Adipocyte (in vitro differentiated cells): ENCODE measurements around the gene TMCO4.
"Not testable (repeated sequence)": the region's sequence is repeated elsewhere in the genome, so short reads cannot be mapped to it uniquely, and the experiment has no call there.

Source experiments
- DNase-seq: peaks from one replicate; pipeline ENCODE4 v3.0.0-alpha.2; 2015; ENCODE audit warnings: low read depth
- H3K27me3 ChIP-seq: replicated peaks from 2 replicates; pipeline ENCODE4 v1.7.0; 2013; ENCODE audit warnings: mild to moderate bottlenecking, low read length, moderate library complexity; ENCODE audit not compliant: control insufficient read depth, insufficient read depth
- H3K36me3 ChIP-seq: 2 replicates; pipeline ENCODE4 v1.7.0; 2013; ENCODE audit warnings: low read length, mild to moderate bottlenecking, moderate library complexity; ENCODE audit not compliant: control insufficient read depth, insufficient read depth, severe bottlenecking
- H3K4me1 ChIP-seq: 2 replicates; pipeline ENCODE4 v1.7.0; 2013; ENCODE audit warnings: mild to moderate bottlenecking, low read length, moderate library complexity; ENCODE audit not compliant: control insufficient read depth, insufficient read depth
- H3K4me3 ChIP-seq: 2 replicates; pipeline ENCODE4 v1.7.0; 2013; ENCODE audit warnings: mild to moderate bottlenecking, low read length, moderate library complexity
- H3K9ac ChIP-seq: 2 replicates; pipeline ENCODE4 v1.7.0; 2013; ENCODE audit warnings: mild to moderate bottlenecking, low read length, moderate library complexity
- H3K9me3 ChIP-seq: 2 replicates; pipeline ENCODE4 v1.7.0; 2013; ENCODE audit warnings: mild to moderate bottlenecking, low read length, moderate library complexity; ENCODE audit not compliant: control insufficient read depth

The TMCO4 gene

DNA sequence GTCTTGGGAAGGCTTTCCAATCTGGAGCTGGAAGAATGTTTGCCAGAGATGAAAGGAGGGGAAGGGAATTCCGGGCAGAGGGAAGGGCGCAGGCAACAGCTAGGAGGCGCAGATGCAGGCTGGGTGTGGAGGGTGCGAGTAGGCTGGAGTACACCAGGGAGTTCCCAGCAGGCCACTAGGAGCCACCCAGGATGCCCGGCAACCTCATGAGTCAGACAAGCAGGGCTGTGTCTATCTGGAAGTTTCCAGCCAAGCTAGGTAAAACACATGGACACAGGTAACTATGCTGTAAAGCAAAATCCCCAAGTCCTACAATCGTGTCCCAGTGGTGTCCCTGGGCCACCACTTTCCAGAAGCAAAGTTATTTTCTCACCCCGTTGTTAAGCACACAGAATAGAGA is 156.6 kb downstream of the TMCO4 start:
- no peaks in the 10 kb centered on the region for H3K9me3 ChIP-seq
- H3K27me3 ChIP-seq: no peaks in the 10 kb centered on the region
- H3K36me3 ChIP-seq: no peaks in the 10 kb centered on the region
- peak overlapping the region; percentile 83 for H3K4me3 ChIP-seq
- DNase-seq: peak; percentile 27
- H3K4me1 ChIP-seq: peaks cover 28% of the 10 kb centered on the region
- H3K9ac ChIP-seq: peak overlapping the region; percentile 88

DNA sequence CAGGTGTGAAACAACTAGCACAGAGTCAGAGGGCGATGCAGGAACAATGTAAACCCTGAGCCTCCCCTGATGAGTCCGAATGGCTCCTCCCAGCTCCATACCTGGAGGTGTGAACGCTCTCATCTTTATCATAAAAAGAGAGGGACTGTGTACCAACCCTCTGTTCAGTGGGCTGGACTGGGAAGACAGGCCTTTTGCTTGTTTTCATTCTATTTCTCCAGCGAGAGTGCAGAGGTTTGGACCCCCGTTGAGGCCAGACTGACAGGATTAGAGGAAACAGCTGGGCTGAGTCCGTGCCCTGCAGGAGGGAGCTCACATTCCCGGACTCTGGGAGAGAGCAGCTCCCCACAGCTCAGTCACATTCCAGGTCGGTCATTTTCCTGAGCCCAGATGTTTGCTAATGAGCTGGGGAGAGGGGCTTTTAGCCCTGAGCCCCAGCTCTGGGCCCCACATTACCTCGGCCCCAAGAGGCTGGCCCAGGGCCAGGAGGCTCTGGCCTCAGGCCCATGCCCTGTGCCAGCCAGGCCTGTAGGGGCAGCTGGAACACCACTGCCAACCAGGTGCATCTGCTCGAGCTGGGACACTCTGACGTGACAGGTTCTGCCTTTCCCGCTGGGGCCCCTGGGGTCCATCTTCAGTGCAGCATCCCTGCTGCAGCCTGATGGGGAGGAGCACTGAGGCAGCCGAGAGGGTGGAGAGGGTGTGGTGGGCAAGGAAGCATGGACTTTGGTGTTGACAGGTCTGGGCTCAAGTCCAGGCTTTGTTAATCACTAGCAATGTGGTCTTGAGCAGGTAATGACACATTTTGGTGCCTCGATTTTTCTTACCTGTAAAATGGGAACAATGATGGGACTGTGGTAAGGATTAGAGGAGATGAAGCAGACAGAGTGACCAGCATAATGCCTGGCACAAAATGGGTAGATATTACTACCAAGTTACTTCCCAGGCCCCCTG is 159.1 kb downstream of the TMCO4 start:
- Histone ChIP-seq H3K27me3 (no peaks in the 10 kb centered on the region), H3K36me3 (no peaks in the 10 kb centered on the region)

DNA sequence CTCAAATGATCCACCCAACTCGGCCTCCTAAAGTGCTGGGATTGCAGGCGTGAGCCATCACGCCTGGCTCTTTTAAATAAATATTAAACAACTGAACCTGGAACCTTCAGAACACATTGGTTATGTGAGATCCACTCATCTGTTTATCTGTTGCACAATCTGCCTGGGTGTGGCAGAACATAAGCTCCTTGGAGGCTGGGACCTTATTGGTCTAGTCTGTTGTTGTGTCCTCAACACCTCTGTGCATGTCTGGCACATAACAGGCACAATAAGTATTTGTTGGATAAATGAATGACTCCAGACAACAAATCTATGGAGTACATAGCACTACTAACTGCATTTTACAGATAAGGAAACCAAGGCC is 159.7 kb downstream of the TMCO4 start:
- Histone ChIP-seq H3K4me3 (no peak overlapping the region), H3K9me3 (no peaks in the 10 kb centered on the region), H3K9ac (no peak overlapping the region), H3K4me1 (peaks cover 15% of the 10 kb centered on the region), H3K27me3 (no peaks in the 10 kb centered on the region), H3K36me3 (no peaks in the 10 kb centered on the region)
- peak; percentile 67 for DNase-seq

More for the DNA sequence above, 159.1 kb downstream of the TMCO4 start:
- H3K4me3 ChIP-seq: no peak overlapping the region
- DNase-seq: peak; percentile 60
- H3K4me1 ChIP-seq: peaks cover 18% of the 10 kb centered on the region
- no peak overlapping the region for H3K9ac ChIP-seq
- no peaks in the 10 kb centered on the region for H3K9me3 ChIP-seq

DNA sequence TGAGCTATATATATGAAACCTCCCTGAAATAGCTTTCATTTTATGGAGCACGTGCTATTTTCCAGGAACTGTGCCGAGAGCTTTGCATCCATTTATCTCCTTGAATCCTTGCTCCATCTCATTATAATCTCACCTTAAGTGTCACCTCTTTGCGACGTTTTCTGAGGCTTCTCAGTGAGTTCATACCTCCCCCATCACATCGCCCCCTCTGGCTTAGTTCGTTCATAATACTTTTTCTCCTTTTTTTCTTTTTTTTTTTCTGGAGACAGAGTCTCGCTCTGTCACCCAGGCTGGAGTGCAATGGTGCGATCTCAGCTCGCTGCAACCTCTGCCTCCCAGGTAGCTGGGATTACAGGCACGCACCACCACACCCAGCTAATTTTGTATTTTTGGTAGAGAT is 160.5 kb downstream of the TMCO4 start:
- not testable (repeated sequence) for DNase-seq, H3K9me3 ChIP-seq, H3K9ac ChIP-seq, H3K27me3 ChIP-seq, H3K4me3 ChIP-seq, H3K36me3 ChIP-seq
- peaks cover 15% of the 10 kb centered on the region for H3K4me1 ChIP-seq

DNA sequence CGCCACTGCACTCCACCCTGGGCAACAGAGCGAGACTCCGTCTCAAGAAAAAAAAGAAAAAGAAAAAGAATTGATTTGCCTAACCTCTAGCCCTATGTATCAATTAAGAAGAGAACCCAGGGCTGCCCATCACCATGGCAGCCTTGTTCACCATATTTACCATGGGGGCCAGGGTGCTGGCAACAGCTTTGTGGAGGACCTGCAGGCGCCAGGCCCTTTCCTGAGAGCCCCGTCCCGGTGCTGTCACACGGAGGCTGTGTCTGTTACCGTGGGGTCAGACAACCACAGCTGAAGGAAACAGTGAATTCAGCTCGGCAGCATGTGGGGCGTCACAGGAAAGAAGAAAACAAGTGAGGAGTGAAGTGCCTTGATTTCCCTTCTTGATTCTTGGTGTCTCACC is 162.1 kb downstream of the TMCO4 start:
- H3K9me3 ChIP-seq: no peaks in the 10 kb centered on the region
- no peak overlapping the region for H3K9ac ChIP-seq
- H3K4me3 ChIP-seq: no peak overlapping the region
- H3K4me1 ChIP-seq: peaks cover 9% of the 10 kb centered on the region
- H3K36me3 ChIP-seq: no peaks in the 10 kb centered on the region
- H3K27me3 ChIP-seq: no peaks in the 10 kb centered on the region
- DNase-seq: no peak

DNA sequence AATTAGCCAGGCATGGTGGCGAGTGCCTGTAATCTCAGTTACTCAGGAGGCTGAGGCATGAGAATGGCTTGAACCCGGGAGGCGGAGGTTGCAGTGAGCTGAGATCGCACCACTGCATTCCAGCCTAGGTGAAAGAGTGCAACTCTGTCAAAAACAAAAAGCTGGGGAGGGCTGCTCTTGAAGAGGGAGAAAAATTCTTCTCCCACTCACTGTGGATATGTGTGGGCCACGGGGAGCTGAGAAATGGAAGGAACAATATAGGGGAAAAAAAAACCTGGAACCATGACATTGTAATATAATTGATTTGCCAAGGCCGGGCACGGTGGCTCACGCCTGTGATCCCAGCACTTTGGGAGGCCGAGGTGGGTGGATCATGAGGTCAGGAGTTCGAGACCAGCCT is 163.0 kb downstream of the TMCO4 start:
- not testable (repeated sequence) for H3K4me1 ChIP-seq, DNase-seq, H3K9me3 ChIP-seq, H3K4me3 ChIP-seq, H3K36me3 ChIP-seq, H3K27me3 ChIP-seq, H3K9ac ChIP-seq

DNA sequence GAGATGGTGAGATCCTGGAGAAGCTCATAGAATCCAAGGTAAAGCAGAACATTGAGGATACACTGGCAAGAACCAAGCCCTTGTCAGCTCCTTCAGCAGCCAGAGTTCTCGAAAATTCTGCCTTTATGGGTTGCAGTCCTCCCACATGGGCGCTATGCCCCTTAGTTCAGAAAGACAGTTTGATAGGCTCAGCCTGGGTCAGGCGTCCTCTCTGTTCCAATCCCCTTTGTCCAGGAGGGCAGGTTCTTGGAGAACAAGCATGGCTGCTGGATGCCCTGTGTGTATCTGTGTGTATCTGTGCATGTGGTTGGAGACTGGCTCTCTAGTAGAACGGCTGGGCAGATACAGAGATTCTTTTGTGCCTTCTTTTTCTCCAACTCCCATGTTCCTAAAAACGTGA is 163.7 kb downstream of the TMCO4 start:
- no peaks in the 10 kb centered on the region for H3K9me3 ChIP-seq
- no peak for DNase-seq

DNA sequence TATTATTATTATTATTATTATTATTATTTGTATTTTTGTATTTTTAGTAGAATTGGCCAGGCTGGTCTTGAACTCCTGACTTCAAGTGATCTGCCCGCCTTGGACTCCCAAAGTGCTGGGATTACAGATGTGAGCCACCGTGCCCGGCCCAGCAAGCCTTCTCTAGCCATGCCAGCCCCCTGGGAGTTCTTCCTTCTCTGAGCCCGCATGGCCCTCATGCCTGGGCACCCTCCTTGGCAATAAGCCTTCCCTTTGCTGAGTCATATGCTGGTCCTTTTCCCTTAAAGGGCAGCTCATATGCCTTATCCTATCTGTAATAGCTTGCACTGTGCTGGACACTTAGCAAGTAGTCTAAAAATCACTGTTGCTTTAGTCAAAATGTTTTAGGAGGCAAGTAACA is 164.1 kb downstream of the TMCO4 start:
- Histone ChIP-seq H3K9ac (no peak overlapping the region), H3K27me3 (no peaks in the 10 kb centered on the region), H3K36me3 (no peaks in the 10 kb centered on the region), H3K4me3 (no peak overlapping the region), H3K9me3 (no peaks in the 10 kb centered on the region), H3K4me1 (peaks cover 9% of the 10 kb centered on the region)
- DNase-seq: no peak

More for the DNA sequence above, 163.7 kb downstream of the TMCO4 start:
- no peak overlapping the region for H3K9ac ChIP-seq
- no peak overlapping the region for H3K4me3 ChIP-seq
- H3K36me3 ChIP-seq: no peaks in the 10 kb centered on the region
- H3K27me3 ChIP-seq: no peaks in the 10 kb centered on the region
- peaks cover 9% of the 10 kb centered on the region for H3K4me1 ChIP-seq

DNA sequence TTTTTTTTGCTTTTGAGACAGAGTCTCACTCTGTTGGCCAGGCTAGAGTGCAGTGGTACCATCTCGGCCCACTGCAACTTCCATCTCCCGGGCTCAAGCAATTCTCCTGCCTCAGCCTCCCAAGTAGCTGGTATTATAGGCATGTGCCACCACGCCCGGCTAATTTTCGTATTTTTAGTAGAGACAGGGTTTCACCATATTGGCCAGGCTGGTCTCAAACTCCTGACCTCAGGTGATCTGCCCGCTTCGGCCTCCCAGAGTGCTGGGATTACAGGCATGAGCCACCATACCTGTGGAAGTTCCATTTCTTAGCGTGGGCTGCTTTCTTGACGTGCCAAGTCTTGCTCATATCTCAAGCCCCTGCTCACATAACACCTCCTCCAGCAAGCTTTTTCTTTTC is 164.7 kb downstream of the TMCO4 start:
- DNase-seq, H3K36me3 ChIP-seq, H3K4me1 ChIP-seq, H3K9me3 ChIP-seq, H3K4me3 ChIP-seq, H3K27me3 ChIP-seq, H3K9ac ChIP-seq: not testable (repeated sequence)

DNA sequence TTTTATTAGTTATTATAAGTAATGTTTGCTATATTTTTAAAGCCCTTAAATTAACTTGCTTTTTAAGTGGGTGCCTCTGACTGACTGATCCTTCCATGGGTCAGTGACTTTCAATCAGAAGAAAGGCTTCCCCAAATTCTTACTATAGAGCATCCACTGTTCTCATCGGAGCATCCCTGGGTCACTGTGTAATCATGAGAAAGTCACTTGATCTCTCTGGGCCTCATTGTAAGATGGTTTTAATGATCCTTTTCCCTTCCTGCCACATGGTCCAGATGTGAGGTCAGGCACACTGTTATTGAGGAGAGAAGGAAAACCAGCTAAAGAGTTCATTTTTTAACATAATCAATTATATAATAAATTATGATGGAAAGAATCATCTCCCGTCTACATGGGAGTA is 166.6 kb downstream of the TMCO4 start:
- Histone ChIP-seq H3K36me3 (no peaks in the 10 kb centered on the region), H3K27me3 (no peaks in the 10 kb centered on the region), H3K4me1 (peaks cover 7% of the 10 kb centered on the region), H3K9ac (no peak overlapping the region), H3K4me3 (no peak overlapping the region), H3K9me3 (no peaks in the 10 kb centered on the region)
- no peak for DNase-seq
